Neural progenitor cell (in vitro differentiated cells): ENCODE results near the gene CAMK1D. TPM values are rescaled to one million over a fixed set of nuclear protein-coding genes. Genes with fewer than 3 reads are reported as not detected.
A peak's percentile ranks its signal among the peaks of the same experiment; 100 is the strongest.

ENCODE experiments used
- DNase-seq: peaks from one replicate; pipeline ENCODE4 v3.0.0-alpha.2; 2016; ENCODE audit warnings: low spot score
- H2AFZ ChIP-seq: fragments of 200-600 bp; sonication (generic); replicated peaks from 2 replicates; pipeline ENCODE4 v1.6.1; 2016; ENCODE audit warnings: antibody characterized with exemption
- H3F3A ChIP-seq: fragments of 200-600 bp; sonication (generic); 2 replicates; pipeline ENCODE4 v1.6.1; 2016; ENCODE audit warnings: antibody characterized with exemption, low read depth
- H3K27ac ChIP-seq: fragments of 200-600 bp; sonication (generic); 2 replicates; pipeline ENCODE4 v1.5.1; 2016; ENCODE audit warnings: mild to moderate bottlenecking
- H3K27me3 ChIP-seq: fragments of 200-600 bp; sonication (generic); 2 replicates; pipeline ENCODE4 v1.6.1; 2016; ENCODE audit warnings: mild to moderate bottlenecking, moderate library complexity
- H3K36me3 ChIP-seq: fragments of 200-600 bp; sonication (generic); 2 replicates; pipeline ENCODE4 v1.5.1; 2016
- H3K4me1 ChIP-seq: fragments of 200-600 bp; sonication (generic); 2 replicates; pipeline ENCODE4 v1.6.1; 2016; ENCODE audit warnings: mixed run types
- H3K4me2 ChIP-seq: fragments of 200-600 bp; sonication (generic); 2 replicates; pipeline ENCODE4 v1.6.1; 2016
- H3K4me3 ChIP-seq: fragments of 200-600 bp; sonication (generic); 2 replicates; pipeline ENCODE4 v1.5.1; 2016
- H3K79me2 ChIP-seq: fragments of 200-600 bp; sonication (generic); 2 replicates; pipeline ENCODE4 v1.6.1; 2016; ENCODE audit warnings: low read depth
- H3K9ac ChIP-seq: fragments of 200-600 bp; sonication (generic); 2 replicates; pipeline ENCODE4 v1.6.1; 2016
- H3K9me3 ChIP-seq: fragments of 200-600 bp; sonication (generic); 2 replicates; pipeline ENCODE4 v1.5.1; 2016; ENCODE audit warnings: low read depth
- H4K20me1 ChIP-seq: fragments of 200-600 bp; sonication (generic); 2 replicates; pipeline ENCODE4 v1.6.1; 2016; ENCODE audit warnings: low read depth
- H3K27ac Mint-ChIP-seq: 3 replicates; pipeline ENCODE4 v1.8.0; 2021; ENCODE audit warnings: mixed read lengths
- H3K27me3 Mint-ChIP-seq: 2 replicates; pipeline ENCODE4 v1.8.0; 2022; ENCODE audit warnings: low read depth, mild to moderate bottlenecking, inconsistent platforms, moderate library complexity, mixed read lengths; ENCODE audit not compliant: insufficient read depth
- H3K36me3 Mint-ChIP-seq: 3 replicates; pipeline ENCODE4 v1.8.0; 2021; ENCODE audit warnings: mixed read lengths
- H3K4me1 Mint-ChIP-seq: 3 replicates; pipeline ENCODE4 v1.8.0; 2021; ENCODE audit warnings: mixed read lengths
- H3K4me3 Mint-ChIP-seq: 3 replicates; pipeline ENCODE4 v1.8.0; 2021; ENCODE audit warnings: mild to moderate bottlenecking, moderate library complexity, mixed read lengths
- H3K9me3 Mint-ChIP-seq: 3 replicates; pipeline ENCODE4 v1.8.0; 2020; ENCODE audit warnings: mixed read lengths
- EZH2 ChIP-seq: fragments of 200-600 bp; sonication (generic); IDR thresholded peaks from 2 replicates; pipeline ENCODE4 v1.6.1; 2017; ENCODE audit warnings: antibody characterized with exemption, mild to moderate bottlenecking, moderate library complexity
- EZH2phosphoT487 ChIP-seq: fragments of 200-600 bp; sonication (generic); IDR thresholded peaks from 2 replicates; pipeline ENCODE4 v1.6.1; 2017; ENCODE audit warnings: antibody characterized with exemption
- total RNA-seq: library from RNA; depleted of rRNA; stranded (reverse); fragments of >200 nt; gene quantifications from 2 replicates; pipeline ENCODE4 v1.2.3, GENCODE V29; 2015; ENCODE audit warnings: low replicate concordance
- TF ChIP-seq, protein P1 (sequence below): fragments of 200-600 bp; sonication (generic); IDR thresholded peaks from 2 replicates; pipeline ENCODE4 v1.5.1; 2017; ENCODE audit warnings: antibody characterized with exemption, mild to moderate bottlenecking

Gene CAMK1D
- total RNA-seq, 1 donor from 2014 or later, result 7.6 TPM

- H4K20me1 ChIP-seq, result no peaks in the 10 kb centered on the region
Observed at GRCh38 chr10:12481924-12482323, 132.6 kb downstream of the CAMK1D start.

DNA sequence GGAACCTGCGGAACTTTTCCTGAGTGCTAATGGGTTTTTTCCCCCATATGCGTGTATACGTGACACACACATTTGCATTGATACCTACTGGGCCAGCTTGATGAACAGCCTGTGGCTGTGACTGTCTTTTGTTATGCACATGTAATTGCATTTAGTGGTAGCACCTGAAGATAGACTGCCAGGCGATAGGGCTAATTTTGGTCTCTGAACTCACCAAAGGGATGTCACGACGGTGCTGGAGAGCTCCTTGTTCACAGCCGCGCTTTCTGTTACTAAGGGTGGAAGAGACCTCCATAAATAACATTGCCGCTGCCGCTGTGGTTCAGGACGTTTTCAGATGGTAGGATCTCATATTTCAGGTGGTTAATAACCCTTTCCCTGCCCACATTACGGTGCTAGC is 133.2 kb downstream of the CAMK1D start:
- no peak overlapping the region for H3K4me3 Mint-ChIP-seq

More at GRCh38 chr10:12481924-12482323, 132.6 kb downstream of the CAMK1D start:
- no peaks in the 10 kb centered on the region for H3K9me3 ChIP-seq
- H3F3A ChIP-seq, result peaks cover 21% of the 10 kb centered on the region
- H3K9ac ChIP-seq, result no peak overlapping the region
- H3K27me3 ChIP-seq, result no peaks in the 10 kb centered on the region
- peaks cover 35% of the 10 kb centered on the region for H3K4me1 Mint-ChIP-seq
- H3K4me1 ChIP-seq, result peaks cover 19% of the 10 kb centered on the region
- peaks cover 8% of the 10 kb centered on the region for H3K27me3 Mint-ChIP-seq
- no peak overlapping the region for H3K4me3 Mint-ChIP-seq
- H3K4me2 ChIP-seq, result peak overlapping the region; percentile 39
- peak; percentile 63 for DNase-seq
- no peak overlapping the region for H2AFZ ChIP-seq
- H3K27ac Mint-ChIP-seq, result no peak overlapping the region
- H3K27ac ChIP-seq, result no peak overlapping the region
- H3K9me3 Mint-ChIP-seq, result peaks cover 10% of the 10 kb centered on the region
- peaks cover 3% of the 10 kb centered on the region for H3K36me3 Mint-ChIP-seq
- H3K4me3 ChIP-seq, result no peak overlapping the region
- TF ChIP-seq EZH2 (no peak), EZH2phosphoT487 (no peak)
- TF ChIP-seq, protein P1, sequence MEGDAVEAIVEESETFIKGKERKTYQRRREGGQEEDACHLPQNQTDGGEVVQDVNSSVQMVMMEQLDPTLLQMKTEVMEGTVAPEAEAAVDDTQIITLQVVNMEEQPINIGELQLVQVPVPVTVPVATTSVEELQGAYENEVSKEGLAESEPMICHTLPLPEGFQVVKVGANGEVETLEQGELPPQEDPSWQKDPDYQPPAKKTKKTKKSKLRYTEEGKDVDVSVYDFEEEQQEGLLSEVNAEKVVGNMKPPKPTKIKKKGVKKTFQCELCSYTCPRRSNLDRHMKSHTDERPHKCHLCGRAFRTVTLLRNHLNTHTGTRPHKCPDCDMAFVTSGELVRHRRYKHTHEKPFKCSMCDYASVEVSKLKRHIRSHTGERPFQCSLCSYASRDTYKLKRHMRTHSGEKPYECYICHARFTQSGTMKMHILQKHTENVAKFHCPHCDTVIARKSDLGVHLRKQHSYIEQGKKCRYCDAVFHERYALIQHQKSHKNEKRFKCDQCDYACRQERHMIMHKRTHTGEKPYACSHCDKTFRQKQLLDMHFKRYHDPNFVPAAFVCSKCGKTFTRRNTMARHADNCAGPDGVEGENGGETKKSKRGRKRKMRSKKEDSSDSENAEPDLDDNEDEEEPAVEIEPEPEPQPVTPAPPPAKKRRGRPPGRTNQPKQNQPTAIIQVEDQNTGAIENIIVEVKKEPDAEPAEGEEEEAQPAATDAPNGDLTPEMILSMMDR, result no peak
- H3K79me2 ChIP-seq, result no peaks in the 10 kb centered on the region
- H3K36me3 ChIP-seq, result no peaks in the 10 kb centered on the region

GRCh38 chr10:12484002-12484918 is 134.9 kb downstream of the CAMK1D start:
- H3K4me3 ChIP-seq, result no peak overlapping the region
- no peak overlapping the region for H2AFZ ChIP-seq
- H3K4me1 Mint-ChIP-seq, result peaks cover 32% of the 10 kb centered on the region
- peaks cover 3% of the 10 kb centered on the region for H3K36me3 Mint-ChIP-seq
- no peaks in the 10 kb centered on the region for H3K9me3 ChIP-seq
- H3K36me3 ChIP-seq, result no peaks in the 10 kb centered on the region
- H3K27ac ChIP-seq, result no peak overlapping the region
- H3K4me1 ChIP-seq, result peaks cover 19% of the 10 kb centered on the region
- H3K27me3 Mint-ChIP-seq, result peaks cover 8% of the 10 kb centered on the region
- TF ChIP-seq EZH2phosphoT487 (no peak), EZH2 (no peak)
- TF ChIP-seq, protein P1, result no peak
- no peak overlapping the region for H3K4me2 ChIP-seq
- H3K79me2 ChIP-seq, result no peaks in the 10 kb centered on the region
- no peak overlapping the region for H3K9ac ChIP-seq
- H4K20me1 ChIP-seq, result no peaks in the 10 kb centered on the region
- H3K4me3 Mint-ChIP-seq, result no peak overlapping the region
- H3K27me3 ChIP-seq, result no peaks in the 10 kb centered on the region
- peaks cover 21% of the 10 kb centered on the region for H3F3A ChIP-seq
- peaks cover 10% of the 10 kb centered on the region for H3K9me3 Mint-ChIP-seq
- peak overlapping the region; percentile 93 for H3K27ac Mint-ChIP-seq
- no peak for DNase-seq

More for the DNA sequence above, 133.2 kb downstream of the CAMK1D start:
- no peaks in the 10 kb centered on the region for H3K27me3 ChIP-seq
- H3K9me3 Mint-ChIP-seq, result peaks cover 10% of the 10 kb centered on the region
- no peaks in the 10 kb centered on the region for H3K9me3 ChIP-seq
- DNase-seq, result peak; percentile 34
- peak overlapping the region; percentile 39 for H3K4me2 ChIP-seq
- no peak overlapping the region for H2AFZ ChIP-seq
- no peak overlapping the region for H3K9ac ChIP-seq
- H3K27ac ChIP-seq, result peak overlapping the region; percentile 13
- no peaks in the 10 kb centered on the region for H3K79me2 ChIP-seq
- peaks cover 21% of the 10 kb centered on the region for H3F3A ChIP-seq
- H3K4me3 ChIP-seq, result no peak overlapping the region
- peaks cover 35% of the 10 kb centered on the region for H3K4me1 Mint-ChIP-seq
- H3K27ac Mint-ChIP-seq, result no peak overlapping the region
- no peaks in the 10 kb centered on the region for H4K20me1 ChIP-seq
- no peaks in the 10 kb centered on the region for H3K36me3 ChIP-seq
- TF ChIP-seq, protein P1, result no peak
- TF ChIP-seq EZH2, result no peak
- no peak for TF ChIP-seq EZH2phosphoT487
- H3K4me1 ChIP-seq, result peaks cover 19% of the 10 kb centered on the region
- peaks cover 8% of the 10 kb centered on the region for H3K27me3 Mint-ChIP-seq
- H3K36me3 Mint-ChIP-seq, result peaks cover 3% of the 10 kb centered on the region
